ENCODE data around the gene HLCS.

DNA sequence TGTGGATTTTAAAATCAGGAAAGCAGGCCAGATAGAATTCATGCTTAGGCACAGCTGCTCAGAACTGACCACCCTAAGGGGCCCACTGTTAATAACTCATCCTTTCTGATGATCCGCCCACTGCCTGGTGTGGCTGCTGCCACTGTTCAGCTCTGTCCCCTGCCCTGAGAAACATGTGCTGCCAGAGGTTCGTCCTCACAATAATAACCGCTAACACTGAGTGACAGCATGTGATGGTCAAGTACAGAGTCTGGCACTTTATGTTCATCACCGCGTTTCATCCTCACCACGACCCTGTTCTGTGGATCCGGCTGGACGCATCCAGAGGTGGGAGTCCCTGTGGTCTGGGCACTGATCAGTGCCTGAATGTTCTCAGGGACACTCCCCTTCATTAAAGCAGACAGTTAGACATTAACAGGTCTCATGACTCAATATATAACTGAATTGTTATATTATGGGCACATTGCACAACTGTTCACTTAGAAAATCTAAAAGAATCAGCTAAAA is 159.0 kb downstream of the HLCS start:
- TF ChIP-seq, protein P1, sequence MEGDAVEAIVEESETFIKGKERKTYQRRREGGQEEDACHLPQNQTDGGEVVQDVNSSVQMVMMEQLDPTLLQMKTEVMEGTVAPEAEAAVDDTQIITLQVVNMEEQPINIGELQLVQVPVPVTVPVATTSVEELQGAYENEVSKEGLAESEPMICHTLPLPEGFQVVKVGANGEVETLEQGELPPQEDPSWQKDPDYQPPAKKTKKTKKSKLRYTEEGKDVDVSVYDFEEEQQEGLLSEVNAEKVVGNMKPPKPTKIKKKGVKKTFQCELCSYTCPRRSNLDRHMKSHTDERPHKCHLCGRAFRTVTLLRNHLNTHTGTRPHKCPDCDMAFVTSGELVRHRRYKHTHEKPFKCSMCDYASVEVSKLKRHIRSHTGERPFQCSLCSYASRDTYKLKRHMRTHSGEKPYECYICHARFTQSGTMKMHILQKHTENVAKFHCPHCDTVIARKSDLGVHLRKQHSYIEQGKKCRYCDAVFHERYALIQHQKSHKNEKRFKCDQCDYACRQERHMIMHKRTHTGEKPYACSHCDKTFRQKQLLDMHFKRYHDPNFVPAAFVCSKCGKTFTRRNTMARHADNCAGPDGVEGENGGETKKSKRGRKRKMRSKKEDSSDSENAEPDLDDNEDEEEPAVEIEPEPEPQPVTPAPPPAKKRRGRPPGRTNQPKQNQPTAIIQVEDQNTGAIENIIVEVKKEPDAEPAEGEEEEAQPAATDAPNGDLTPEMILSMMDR (IDR thresholded peaks at IDR 0.05), result no peak
- TF ChIP-seq EZH2 (IDR thresholded peaks at IDR 0.05) (no peak), EZH2phosphoT487 (IDR thresholded peaks at IDR 0.05) (no peak)
